SK-N-MC (cell line): Measurements from ENCODE around the gene SPOCD1.

Experiments used
- EZH2 ChIP-seq: fragments of 200-600 bp; sonication (generic); IDR thresholded peaks from one replicate; pipeline ENCODE4 v1.6.1; 2017; ENCODE audit warnings: antibody characterized with exemption
- POLR2AphosphoS5 ChIP-seq: IDR thresholded peaks from 2 replicates; pipeline ENCODE4 v1.6.1; 2012; ENCODE audit warnings: mild to moderate bottlenecking, low read depth, low read length, borderline replicate concordance

GRCh38 chr1:31802190-31803150 lies 13.4 kb downstream of the SPOCD1 start:
- TF ChIP-seq POLR2AphosphoS5 (no peak), EZH2 (no peak)
